H9 (cell line): ENCODE data around the gene SLC6A2. TPM values are rescaled to one million over a fixed set of nuclear protein-coding genes. Genes with fewer than 3 reads are reported as not detected.

Experiments used
- DNase-seq: peaks from one replicate; pipeline ENCODE4 v3.0.0-alpha.2; 2017
- H2AFZ ChIP-seq: one replicate; pipeline ENCODE4 v1.6.1; 2013; ENCODE audit warnings: mild to moderate bottlenecking, low read length, control low read depth, moderate library complexity
- H2AK5ac ChIP-seq: 2 replicates; pipeline ENCODE4 v1.6.1; 2013; ENCODE audit warnings: low read length, control low read depth, mixed read lengths; ENCODE audit not compliant: insufficient read length
- H2BK120ac ChIP-seq: one replicate; pipeline ENCODE4 v1.6.1; 2013; ENCODE audit warnings: low read depth, mild to moderate bottlenecking, low read length, control low read depth, inconsistent platforms; ENCODE audit not compliant: poor library complexity, severe bottlenecking
- H2BK12ac ChIP-seq: 2 replicates; pipeline ENCODE4 v1.6.1; 2013; ENCODE audit warnings: low read length, control low read depth, mixed read lengths, low read depth; ENCODE audit not compliant: insufficient read length
- H2BK15ac ChIP-seq: 2 replicates; pipeline ENCODE4 v1.6.1; 2013; ENCODE audit warnings: low read depth, low read length, control low read depth
- H2BK20ac ChIP-seq: one replicate; pipeline ENCODE4 v1.6.1; 2013; ENCODE audit warnings: low read depth, mild to moderate bottlenecking, low read length, control low read depth, inconsistent platforms; ENCODE audit not compliant: poor library complexity, severe bottlenecking
- H2BK5ac ChIP-seq: 2 replicates; pipeline ENCODE4 v1.6.1; 2013; ENCODE audit warnings: low read length, control low read depth, mixed read lengths; ENCODE audit not compliant: insufficient read length
- H3K14ac ChIP-seq: 2 replicates; pipeline ENCODE4 v1.6.1; 2013; ENCODE audit warnings: low read length, control low read depth; ENCODE audit not compliant: insufficient read depth
- H3K18ac ChIP-seq: 2 replicates; pipeline ENCODE4 v1.6.1; 2013; ENCODE audit warnings: low read depth, mild to moderate bottlenecking, mixed read lengths, low read length, control low read depth; ENCODE audit not compliant: insufficient read length
- H3K23ac ChIP-seq: 2 replicates; pipeline ENCODE4 v1.6.1; 2013; ENCODE audit warnings: low read length, control low read depth, mixed read lengths, low read depth; ENCODE audit not compliant: insufficient read length
- H3K23me2 ChIP-seq: 2 replicates; pipeline ENCODE4 v1.6.1; 2013; ENCODE audit warnings: low read depth, mild to moderate bottlenecking, mixed read lengths, low read length, control low read depth; ENCODE audit not compliant: insufficient read length, poor library complexity, severe bottlenecking
- H3K27ac ChIP-seq: 2 replicates; pipeline ENCODE4 v1.5.1; 2013; ENCODE audit warnings: low read length, control low read depth, mixed read lengths, low read depth; ENCODE audit not compliant: insufficient read length
- H3K27me3 ChIP-seq: 2 replicates; pipeline ENCODE4 v1.6.1; 2013; ENCODE audit warnings: low read length, control low read depth, inconsistent platforms; ENCODE audit not compliant: insufficient read depth
- H3K4ac ChIP-seq: 2 replicates; pipeline ENCODE4 v1.6.1; 2013; ENCODE audit warnings: low read depth, mild to moderate bottlenecking, control low read depth, inconsistent platforms, low read length, moderate library complexity
- H3K4me1 ChIP-seq: 2 replicates; pipeline ENCODE4 v1.6.1; 2013; ENCODE audit warnings: low read length, control low read depth, inconsistent platforms; ENCODE audit not compliant: insufficient read depth
- H3K4me2 ChIP-seq: 2 replicates; pipeline ENCODE4 v1.6.1; 2013; ENCODE audit warnings: low read length, control low read depth, mixed read lengths; ENCODE audit not compliant: insufficient read length, insufficient read depth
- H3K56ac ChIP-seq: 2 replicates; pipeline ENCODE4 v1.6.1; 2013; ENCODE audit warnings: low read depth, mild to moderate bottlenecking, mixed read lengths, low read length, control low read depth; ENCODE audit not compliant: insufficient read length
- H3K79me1 ChIP-seq: 2 replicates; pipeline ENCODE4 v1.6.1; 2013; ENCODE audit warnings: low read depth, mild to moderate bottlenecking, moderate library complexity, low read length, control low read depth, inconsistent platforms; ENCODE audit not compliant: insufficient read depth, poor library complexity, severe bottlenecking
- H3K79me2 ChIP-seq: 2 replicates; pipeline ENCODE4 v1.6.1; 2013; ENCODE audit warnings: low read length, control low read depth, inconsistent platforms; ENCODE audit not compliant: insufficient read depth
- H3K9ac ChIP-seq: 2 replicates; pipeline ENCODE4 v1.6.1; 2013; ENCODE audit warnings: low read length, control low read depth, mixed read lengths; ENCODE audit not compliant: insufficient read length; ENCODE audit errors: extremely low read depth
- H3K9me3 ChIP-seq: one replicate; pipeline ENCODE4 v1.6.1; 2013; ENCODE audit warnings: low read depth, low read length, inconsistent platforms; ENCODE audit not compliant: control insufficient read depth
- H3T11ph ChIP-seq: one replicate; pipeline ENCODE4 v1.6.1; 2013; ENCODE audit warnings: mild to moderate bottlenecking, low read length, control low read depth, inconsistent platforms
- H4K20me1 ChIP-seq: one replicate; pipeline ENCODE4 v1.6.1; 2013; ENCODE audit not compliant: control insufficient read depth, insufficient read length, insufficient read depth
- H4K5ac ChIP-seq: 2 replicates; pipeline ENCODE4 v1.6.1; 2013; ENCODE audit warnings: low read depth, mild to moderate bottlenecking, mixed read lengths, low read length, control low read depth; ENCODE audit not compliant: insufficient read length
- H4K8ac ChIP-seq: replicated peaks from 2 replicates; pipeline ENCODE4 v1.6.1; 2013; ENCODE audit warnings: low read length, control low read depth, mixed read lengths, low read depth; ENCODE audit not compliant: insufficient read length
- H4K91ac ChIP-seq: 2 replicates; pipeline ENCODE4 v1.6.1; 2013; ENCODE audit warnings: low read depth, mild to moderate bottlenecking, moderate library complexity, mixed read lengths, low read length, control low read depth; ENCODE audit not compliant: insufficient read length
- H3K27ac Mint-ChIP-seq, 3 experiments: 2 replicates in 2 of 3; 3 replicates in 1 of 3; pipeline ENCODE4 v1.8.0; 2020 to 2021; ENCODE audit warnings: mixed read lengths in 3 of 3, mild to moderate bottlenecking in 1 of 3, moderate library complexity in 1 of 3
- H3K27me3 Mint-ChIP-seq: 2 replicates; pipeline ENCODE4 v1.8.0; 2021; ENCODE audit warnings: low read depth, mild to moderate bottlenecking, moderate library complexity, mixed read lengths
- H3K36me3 Mint-ChIP-seq, 3 experiments: 2 replicates in 2 of 3; 3 replicates in 1 of 3; pipeline ENCODE4 v1.8.0; 2020 to 2021; ENCODE audit warnings: low read depth in 3 of 3, mixed read lengths in 3 of 3; ENCODE audit not compliant: insufficient read depth in 1 of 3
- H3K4me1 Mint-ChIP-seq, 2 experiments: 2 replicates each; pipeline ENCODE4 v1.8.0; 2020; ENCODE audit warnings: mixed read lengths in 2 of 2
- H3K4me3 Mint-ChIP-seq, 2 experiments: 2 replicates in 1 of 2; 3 replicates in 1 of 2; pipeline ENCODE4 v1.8.0; 2020 to 2021; ENCODE audit warnings: mild to moderate bottlenecking in 2 of 2, mixed read lengths in 2 of 2, moderate library complexity in 1 of 2
- H3K9me3 Mint-ChIP-seq, 2 experiments: 2 replicates in 1 of 2; 3 replicates in 1 of 2; pipeline ENCODE4 v1.8.0; 2020; ENCODE audit warnings: mild to moderate bottlenecking in 2 of 2, mixed read lengths in 2 of 2, moderate library complexity in 1 of 2
- CTCF ChIP-seq: fragments of 200-600 bp; sonication (generic); conservative IDR thresholded peaks from 3 replicates; pipeline ENCODE4 v1.8.0; 2021; ENCODE audit warnings: antibody characterized with exemption, mild to moderate bottlenecking
- WGBS: extraction: QIAGEN DNeasy Blood & Tissue Kit; methylation state at CpG from one replicate; pipeline ENCODE4 v1.1.7; 2013; ENCODE audit warnings: missing lambda C conversion rate, low lambda C conversion rate, mixed read lengths; ENCODE audit not compliant: insufficient read length; ENCODE audit errors: extremely low coverage; 5-methylcytosine and 5-hydroxymethylcytosine counted together
- total RNA-seq: library from RNA; stranded (reverse); gene quantifications from 2 replicates; pipeline ENCODE4 v1.2.1, GENCODE V29; 2021

Gene SLC6A2
- total RNA-seq, 1 experiment from 2014 or later: 0.24 TPM

GRCh38 chr16:55687802-55688201 lies 32.0 kb downstream of the SLC6A2 start:
- Histone ChIP-seq H4K91ac (no peak overlapping the region), H3K9me3 (no peaks in the 10 kb centered on the region), H2AFZ (no peak overlapping the region), H4K5ac (no peak overlapping the region), H4K8ac (no peak overlapping the region), H2AK5ac (no peak overlapping the region), H2BK15ac (no peak overlapping the region), H4K20me1 (no peaks in the 10 kb centered on the region), H3K9ac (no peak overlapping the region), H2BK20ac (no peak overlapping the region), H3K4me1 (peaks cover 4% of the 10 kb centered on the region; the same call in 1 of the 2 replicates), H3K23me2 (no peaks in the 10 kb centered on the region), H3K14ac (no peak overlapping the region), H3K4me2 (no peak overlapping the region), H3K27me3 (no peaks in the 10 kb centered on the region), H3K56ac (no peak overlapping the region), H3K79me2 (no peaks in the 10 kb centered on the region), H3K18ac (no peak overlapping the region), H2BK120ac (no peak overlapping the region), H3T11ph (no peak overlapping the region), H3K23ac (no peak overlapping the region), H2BK12ac (no peak overlapping the region), H3K79me1 (no peaks in the 10 kb centered on the region), H3K4ac (no peak overlapping the region), H3K27ac (no peak overlapping the region), H2BK5ac (no peak overlapping the region)
- H3K27me3 Mint-ChIP-seq: peaks cover 17% of the 10 kb centered on the region
- no peak overlapping the region for H3K4me3 Mint-ChIP-seq
- no peaks in the 10 kb centered on the region; a peak in 2 of 5 replicates for H3K9me3 Mint-ChIP-seq
- TF ChIP-seq CTCF: no peak
- DNase-seq: no peak
- peaks cover 11 to 18% of the 10 kb centered on the region in 2 experiments; a peak in 3 of 4 replicates for H3K4me1 Mint-ChIP-seq
- H3K36me3 Mint-ChIP-seq: no peaks in the 10 kb centered on the region; a peak in 2 of 7 replicates
- no CpG with 5 or more reads among the region's 2 CpGs for WGBS
- H3K27ac Mint-ChIP-seq: no peak overlapping the region
